ENCODE measurements around the gene CNMD. TPM values are rescaled to one million over a fixed set of nuclear protein-coding genes. Genes with fewer than 3 reads are reported as not detected.

CNMD gene
- polyA plus RNA-seq, 3 donors: not detected

GRCh38 chr13:52737451-52737850, 2.2 kb downstream of the CNMD start:
- no peak for TF ChIP-seq CTCF (IDR thresholded peaks at IDR 0.05)
- no peak overlapping the region for H3K4me3 Mint-ChIP-seq
- H3K9me3 Mint-ChIP-seq: peaks cover 0 to 9% (median 3%) of the 10 kb centered on the region in 7 donors
- H3K27ac Mint-ChIP-seq: no peak overlapping the region
- Histone ChIP-seq H4K20me1 (ENCODE audit: insufficient read depth, low read length) (no peaks in the 10 kb centered on the region), H3K27me3 (ENCODE audit: control insufficient read depth in 2 of 2, insufficient read depth in 2 of 2, low read length in 2 of 2) (peaks cover 34 to 42% of the 10 kb centered on the region in 2 donors), H3K27ac (ENCODE audit: low read depth in 1 of 2, low read length in 2 of 2) (no peak overlapping the region), H3K4me3 (replicated peaks in 1 of 3; ENCODE audit: low read depth in 2 of 3, low read length in 3 of 3) (no peak overlapping the region), H3K36me3 (replicated peaks in 1 of 2; ENCODE audit: control insufficient read depth in 1 of 2, insufficient read depth in 2 of 2, low read length in 2 of 2) (no peaks in the 10 kb centered on the region), H3K9me3 (replicated peaks in 1 of 2; ENCODE audit: control insufficient read depth in 1 of 2, insufficient read depth in 1 of 2, low read length in 2 of 2) (peaks cover 0 to 10% of the 10 kb centered on the region in 2 donors), H3K79me2 (ENCODE audit: insufficient read depth, low read length) (no peaks in the 10 kb centered on the region), H3K4me1 (ENCODE audit: control insufficient read depth in 1 of 2, insufficient read depth in 2 of 2, low read length in 2 of 2) (peaks cover 7 to 14% of the 10 kb centered on the region in 2 donors), H3K9ac (ENCODE audit: insufficient read depth, low read length, poor library complexity, severe bottlenecking) (no peak overlapping the region), H2AFZ (ENCODE audit: insufficient read depth, low read depth, low read length, poor library complexity, severe bottlenecking) (no peak overlapping the region), H3K4me2 (replicated peaks; ENCODE audit: extremely low read depth, low read length, poor library complexity, severe bottlenecking) (no peak overlapping the region)
- H3K36me3 Mint-ChIP-seq: no peaks in the 10 kb centered on the region
- no peak for DNase-seq
- intact Hi-C loops (cut with micrococcal nuclease): no loop called here
- H3K27me3 Mint-ChIP-seq (ENCODE audit: low read depth in 3 of 3): peaks cover 29 to 49% (median 41%) of the 10 kb centered on the region in 3 donors
- peaks cover 12% of the 10 kb centered on the region for H3K4me1 Mint-ChIP-seq

GRCh38 chr13:52736891-52737290, 2.7 kb downstream of the CNMD start:
- Histone ChIP-seq H3K9me3 (replicated peaks in 1 of 2; ENCODE audit: control insufficient read depth in 1 of 2, insufficient read depth in 1 of 2, low read length in 2 of 2) (peaks cover 0 to 10% of the 10 kb centered on the region in 2 donors), H3K4me1 (ENCODE audit: control insufficient read depth in 1 of 2, insufficient read depth in 2 of 2, low read length in 2 of 2) (peaks cover 7 to 14% of the 10 kb centered on the region in 2 donors), H3K4me3 (replicated peaks in 1 of 3; ENCODE audit: low read depth in 2 of 3, low read length in 3 of 3) (no peak overlapping the region), H3K4me2 (replicated peaks; ENCODE audit: extremely low read depth, low read length, poor library complexity, severe bottlenecking) (no peak overlapping the region), H3K27ac (ENCODE audit: low read depth in 1 of 2, low read length in 2 of 2) (no peak overlapping the region), H3K36me3 (replicated peaks in 1 of 2; ENCODE audit: control insufficient read depth in 1 of 2, insufficient read depth in 2 of 2, low read length in 2 of 2) (no peaks in the 10 kb centered on the region), H4K20me1 (ENCODE audit: insufficient read depth, low read length) (no peaks in the 10 kb centered on the region), H3K27me3 (ENCODE audit: control insufficient read depth in 2 of 2, insufficient read depth in 2 of 2, low read length in 2 of 2) (peaks cover 34 to 41% of the 10 kb centered on the region in 2 donors), H3K79me2 (ENCODE audit: insufficient read depth, low read length) (no peaks in the 10 kb centered on the region), H3K9ac (ENCODE audit: insufficient read depth, low read length, poor library complexity, severe bottlenecking) (no peak overlapping the region), H2AFZ (ENCODE audit: insufficient read depth, low read depth, low read length, poor library complexity, severe bottlenecking) (no peak overlapping the region)
- Mint-ChIP-seq H3K9me3 (peaks cover 0 to 9% (median 2%) of the 10 kb centered on the region in 7 donors), H3K4me1 (peaks cover 12% of the 10 kb centered on the region), H3K36me3 (no peaks in the 10 kb centered on the region), H3K4me3 (no peak overlapping the region), H3K27me3 (ENCODE audit: low read depth in 3 of 3) (peaks cover 28 to 47% (median 40%) of the 10 kb centered on the region in 3 donors), H3K27ac (no peak overlapping the region)
- TF ChIP-seq CTCF (IDR thresholded peaks at IDR 0.05): no peak
- WGBS (ENCODE audit: insufficient coverage): no CpG with 5 or more reads among the region's 2 CpGs
- no peak for DNase-seq
- intact Hi-C loops (cut with micrococcal nuclease): no loop called here
